ENCODE measurements around the gene TTC9.

Gene TTC9

GRCh38 chr14:70641548-70642302 lies at the start of gene TTC9:
Gene TTC9 (plus strand): TSS chr14:70641916. CDS start chr14:70642130, 214 bp downstream.
- DNase-seq (ENCODE audit: low spot score) = no peak

GRCh38 chr14:70594461-70594860 lies 47.3 kb upstream of the TTC9 start:
- no peak for DNase-seq (ENCODE audit: low spot score)

DNA sequence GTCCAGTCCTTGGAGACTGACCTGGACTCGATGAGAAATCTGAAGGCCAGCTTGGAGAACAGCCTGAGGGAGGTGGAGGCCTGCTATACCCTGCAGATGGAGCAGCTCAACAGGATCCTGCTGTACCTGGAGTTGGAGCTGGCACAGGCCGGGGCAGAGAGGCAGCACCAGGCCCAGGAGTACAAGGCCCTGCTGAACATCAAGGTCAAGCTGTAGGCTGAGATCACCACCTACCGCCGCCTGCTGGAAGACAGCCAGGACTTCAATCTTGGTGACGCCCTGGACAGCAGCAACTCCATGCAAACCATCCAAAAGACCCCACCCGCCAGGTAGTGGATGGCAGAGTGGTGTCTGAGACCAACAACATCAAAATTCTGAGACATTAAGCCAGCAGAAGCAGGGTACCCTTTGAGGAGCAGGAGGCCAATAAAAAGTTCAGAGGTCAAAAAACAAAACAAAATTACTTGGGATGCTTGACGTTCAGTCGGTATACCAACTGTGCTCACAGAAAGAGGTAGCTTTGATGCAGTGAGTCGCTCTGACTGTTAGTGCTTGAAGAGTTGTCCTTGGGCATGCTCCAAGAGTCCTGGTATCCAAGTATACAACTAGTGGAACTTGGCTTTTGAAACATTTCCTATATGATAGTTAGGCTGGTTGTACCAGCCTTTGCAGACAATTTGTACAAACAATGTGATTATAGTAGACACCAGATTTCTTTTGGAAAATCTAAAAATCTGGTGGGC lies 46.1 kb upstream of the TTC9 start:
- DNase-seq (ENCODE audit: low spot score) = no peak

DNA sequence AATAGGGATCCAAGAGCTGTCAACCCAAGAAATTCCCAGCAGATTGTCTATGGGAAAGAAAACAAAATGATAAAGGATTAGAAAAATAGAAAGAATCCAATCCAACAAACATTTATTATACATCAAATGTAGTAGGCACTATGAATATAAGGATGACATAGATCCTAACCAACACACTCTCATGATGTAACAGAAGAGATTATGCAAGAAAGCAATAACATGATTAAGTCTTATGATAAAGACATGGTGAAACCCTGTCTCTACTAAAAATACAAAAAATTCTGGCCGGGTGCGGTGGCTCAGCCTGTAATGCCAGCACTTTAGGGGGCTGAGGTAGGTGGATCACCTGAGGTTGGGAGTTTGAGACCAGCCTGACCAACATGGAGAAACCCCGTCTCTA lies 44.0 kb upstream of the TTC9 start:
- DNase-seq (ENCODE audit: low spot score) = no peak

DNA sequence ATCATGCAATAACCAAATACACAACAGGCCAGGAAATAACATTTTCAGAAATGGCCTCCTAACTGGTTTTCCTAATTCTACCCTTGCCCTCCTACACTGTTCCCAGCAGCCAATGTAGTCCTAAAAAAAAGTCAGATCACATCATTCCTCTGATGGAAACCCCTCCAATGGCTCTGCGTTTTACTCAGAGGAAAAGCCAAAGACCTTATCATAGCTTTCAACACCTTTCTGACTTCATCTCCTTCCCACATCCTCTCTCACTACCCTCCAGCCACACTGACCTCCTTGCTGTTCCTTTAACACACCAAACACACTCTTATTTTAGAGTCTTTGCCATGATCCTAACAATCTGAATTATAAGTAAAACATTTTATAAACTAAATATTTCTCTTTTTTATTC lies 42.4 kb upstream of the TTC9 start:
- no peak for DNase-seq (ENCODE audit: low spot score)

DNA sequence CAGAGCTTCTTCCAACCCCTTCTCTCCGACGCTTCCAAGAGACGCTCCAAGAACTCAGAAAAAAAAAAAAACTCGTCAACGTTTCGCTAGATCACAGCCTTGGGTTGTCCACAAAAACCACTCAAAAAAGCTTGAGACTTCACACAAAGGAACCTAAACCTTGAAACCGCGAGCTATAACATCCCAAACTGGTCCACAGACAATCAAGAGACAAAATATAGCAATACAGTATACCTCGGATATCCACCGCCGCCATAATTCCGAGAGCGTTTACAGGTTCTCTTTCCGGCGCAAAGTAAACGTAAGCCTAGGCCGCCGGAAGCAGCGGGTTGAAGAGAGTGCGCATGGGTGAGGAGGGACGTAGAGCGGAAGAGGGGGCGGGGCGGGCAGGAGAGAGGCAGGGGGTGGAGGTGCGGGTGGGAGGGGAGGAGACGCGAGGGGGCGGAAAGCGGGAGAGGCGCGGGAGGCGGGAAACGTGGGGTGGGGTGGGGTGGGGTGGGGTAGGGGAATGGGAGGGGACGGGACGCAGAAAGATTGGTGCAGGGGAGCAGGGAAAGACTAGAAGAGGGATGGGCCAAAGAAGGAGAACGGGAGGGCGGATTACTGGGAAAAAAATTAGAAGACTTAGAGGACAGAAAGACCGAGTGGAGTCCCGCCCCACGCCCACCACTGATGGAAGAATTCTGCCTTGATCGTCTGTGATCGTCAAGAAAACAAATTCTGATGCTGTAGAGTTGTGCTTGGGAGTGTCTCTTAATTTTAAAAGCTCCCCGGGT lies 41.1 kb upstream of the TTC9 start, which contains the start of gene MED6:
TSS of gene MED6 (minus strand) at position 274 of the 776 bp plus-strand sequence. CDS start at position 256, 18 bp downstream.
- peak; percentile 90 for DNase-seq (ENCODE audit: low spot score)

GRCh38 chr14:70601162-70601561 lies 40.6 kb upstream of the TTC9 start:
- DNase-seq (ENCODE audit: low spot score) = no peak

DNA sequence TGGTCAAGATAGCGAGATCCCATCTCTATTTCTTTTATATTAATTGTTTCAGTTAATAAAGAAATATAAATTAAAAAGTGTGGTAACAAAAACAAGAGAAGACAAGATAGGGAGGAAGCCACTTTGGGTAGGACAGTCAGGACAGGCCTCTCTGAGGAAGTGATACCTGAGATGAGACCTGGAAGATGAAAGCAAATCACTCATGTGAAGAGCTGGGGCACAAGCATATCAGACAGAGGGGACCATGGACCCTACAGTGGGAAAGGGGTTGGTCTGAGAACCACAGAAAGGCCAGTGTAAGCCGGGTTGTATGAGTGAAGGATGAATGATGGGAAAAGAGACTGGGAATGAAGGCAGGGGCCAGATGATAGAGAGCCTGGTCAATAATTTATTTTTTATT lies 39.5 kb upstream of the TTC9 start:
- no peak for DNase-seq (ENCODE audit: low spot score)

DNA sequence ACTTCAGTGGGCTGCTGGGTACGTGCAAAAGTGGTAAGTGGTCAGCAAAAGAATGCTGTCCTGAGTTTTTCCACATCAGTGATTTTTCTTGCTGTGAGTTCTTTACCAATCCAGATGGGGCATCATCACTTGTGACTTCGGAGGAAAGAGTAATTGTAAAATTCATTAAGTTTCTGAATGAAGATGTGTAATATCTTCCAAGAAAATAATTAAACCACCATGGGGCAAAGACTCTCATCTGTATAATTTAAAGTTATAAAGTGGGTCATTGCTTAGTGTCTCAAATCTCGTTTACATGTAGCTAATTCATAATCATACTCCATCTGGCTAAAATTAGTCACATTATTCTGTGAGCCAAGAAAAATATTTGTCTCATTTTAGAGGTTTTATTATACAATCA lies 30.5 kb upstream of the TTC9 start:
- no peak for DNase-seq (ENCODE audit: low spot score)

GRCh38 chr14:70616646-70617045 lies 25.1 kb upstream of the TTC9 start:
- no peak for DNase-seq (ENCODE audit: low spot score)

- DNase-seq (ENCODE audit: low spot score) = no peak
Observed at GRCh38 chr14:70618314-70618713, 23.4 kb upstream of the TTC9 start.

GRCh38 chr14:70619708-70620107 lies 22.0 kb upstream of the TTC9 start:
- no peak for DNase-seq (ENCODE audit: low spot score)

DNA sequence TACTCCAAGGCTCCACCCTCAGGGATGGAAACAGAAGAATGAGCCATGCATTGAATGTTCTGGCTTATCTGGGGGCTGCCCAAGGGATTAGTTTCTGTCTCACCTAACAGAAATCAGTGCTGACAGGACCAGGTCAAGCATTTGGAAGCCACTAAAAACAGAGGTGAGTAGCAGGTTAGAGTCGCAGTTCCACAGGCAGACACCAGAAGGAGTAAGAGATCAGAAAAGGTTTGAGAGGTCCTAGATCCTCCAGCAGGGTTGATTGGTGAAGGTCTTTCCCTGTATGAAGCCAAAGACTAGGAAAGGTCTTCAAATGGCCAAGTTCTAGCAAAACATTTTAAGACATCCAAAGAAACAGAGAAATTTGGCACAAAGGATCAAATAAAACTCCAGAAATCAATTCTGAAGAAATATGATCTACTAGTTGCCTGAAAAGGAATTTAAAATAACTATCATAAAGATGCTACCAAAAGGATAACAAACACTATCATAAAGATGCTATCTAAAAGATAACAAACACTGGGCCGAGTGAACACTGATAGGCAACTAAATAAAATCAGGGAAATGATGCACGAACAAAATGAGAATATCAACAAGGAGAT lies 19.5 kb upstream of the TTC9 start:
- no peak for DNase-seq (ENCODE audit: low spot score)

GRCh38 chr14:70624972-70625371 lies 16.7 kb upstream of the TTC9 start:
- no peak for DNase-seq (ENCODE audit: low spot score)

DNA sequence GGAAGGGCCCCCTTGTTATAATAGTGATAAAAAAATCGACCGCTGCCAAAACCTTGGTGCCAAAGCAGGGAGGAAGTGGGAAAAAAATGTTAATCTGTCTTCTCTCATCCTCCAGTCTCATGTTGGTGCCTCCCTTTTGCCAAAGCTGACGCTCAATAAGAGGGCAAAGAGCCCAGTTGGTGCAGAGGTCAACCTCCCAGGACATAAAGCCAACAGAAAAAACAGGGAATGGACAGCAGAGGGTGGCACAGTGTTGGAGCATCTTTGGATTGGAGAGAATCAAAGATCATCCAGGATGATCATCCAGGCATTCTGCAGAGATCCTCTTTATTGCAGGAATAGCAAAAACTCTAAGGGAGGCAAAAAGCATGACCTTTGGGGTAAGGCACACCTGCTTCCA lies 9.8 kb upstream of the TTC9 start:
- no peak for DNase-seq (ENCODE audit: low spot score)

GRCh38 chr14:70635971-70636595 lies 5.6 kb upstream of the TTC9 start:
- DNase-seq (ENCODE audit: low spot score) = no peak

- no peak for DNase-seq (ENCODE audit: low spot score)
Observed at GRCh38 chr14:70638416-70638815, 3.3 kb upstream of the TTC9 start.

GRCh38 chr14:70640938-70641547 lies 673 bp upstream of the TTC9 start:
- no peak for DNase-seq (ENCODE audit: low spot score)

DNA sequence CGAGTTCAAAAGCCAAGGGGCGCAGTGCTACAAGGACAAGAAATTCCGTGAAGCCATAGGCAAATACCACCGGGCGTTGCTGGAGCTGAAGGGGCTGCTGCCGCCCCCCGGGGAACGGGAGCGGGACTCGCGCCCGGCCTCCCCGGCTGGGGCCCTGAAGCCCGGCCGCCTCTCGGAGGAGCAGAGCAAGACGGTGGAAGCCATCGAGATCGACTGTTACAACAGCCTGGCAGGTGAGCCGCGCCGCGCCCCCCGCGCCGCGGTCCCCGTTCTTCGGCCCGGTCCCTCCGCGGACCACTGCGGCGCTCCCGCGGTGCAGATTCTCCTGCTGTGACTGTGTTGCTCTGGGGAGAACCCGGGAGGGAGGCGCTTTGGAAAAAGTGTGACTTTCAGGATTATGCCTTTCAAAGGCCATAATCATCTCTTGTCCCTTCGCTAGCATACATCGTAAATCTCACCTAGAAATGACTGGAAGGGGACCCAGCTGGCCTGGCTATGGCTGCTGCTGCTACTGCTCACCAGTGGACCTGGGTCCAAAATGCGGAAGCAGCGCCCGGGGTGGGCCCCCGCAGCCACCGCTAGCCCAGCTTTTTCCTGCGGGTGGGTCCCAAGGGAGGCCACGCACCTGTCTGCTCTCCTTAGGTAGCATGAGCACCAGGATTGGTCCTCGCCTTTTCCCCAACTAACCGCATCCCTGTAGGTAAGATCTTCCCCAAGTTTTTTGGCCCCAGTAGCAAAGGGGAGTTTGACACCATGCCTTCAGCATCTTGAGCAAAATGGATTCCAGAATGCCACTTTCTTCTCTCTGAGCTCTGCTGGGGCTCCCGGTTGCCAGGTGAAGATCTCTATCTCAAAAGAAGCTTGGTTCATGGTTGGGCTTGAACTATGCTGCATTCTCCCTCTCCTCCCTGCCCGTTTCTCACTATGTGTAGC lies 853 bp downstream of the TTC9 start:
- no peak for DNase-seq (ENCODE audit: low spot score)

DNA sequence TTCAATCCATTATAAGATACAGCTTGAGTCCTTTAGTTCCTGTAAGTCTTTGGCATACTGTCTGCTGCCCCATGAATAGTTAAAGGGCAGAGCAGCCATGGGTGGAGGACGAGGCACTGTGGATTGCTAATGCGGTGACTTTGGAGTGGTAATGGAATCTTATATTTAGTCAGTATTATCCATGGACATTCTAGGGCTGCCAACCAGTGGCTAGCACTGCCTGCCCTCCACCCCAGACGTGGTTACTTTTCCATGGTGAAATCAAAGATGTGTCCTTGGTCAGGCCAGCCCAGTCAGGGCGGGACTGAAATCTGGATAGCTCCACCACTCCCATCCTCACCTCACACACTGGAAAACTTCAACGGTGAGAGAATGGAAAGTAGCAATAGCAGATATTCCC lies 2.3 kb downstream of the TTC9 start:
- no peak for DNase-seq (ENCODE audit: low spot score)
